ENCODE data around the gene ZNF417. TPM values are rescaled to one million over a fixed set of nuclear protein-coding genes. Genes with fewer than 3 reads are reported as not detected.
A peak's percentile ranks its signal among the peaks of the same experiment; 100 is the strongest.
"Not testable (repeated sequence)": the region's sequence is repeated elsewhere in the genome, so short reads cannot be mapped to it uniquely, and the experiment has no call there.

ZNF417 gene
- 20.6 TPM in 2 replicates for total RNA-seq

DNA sequence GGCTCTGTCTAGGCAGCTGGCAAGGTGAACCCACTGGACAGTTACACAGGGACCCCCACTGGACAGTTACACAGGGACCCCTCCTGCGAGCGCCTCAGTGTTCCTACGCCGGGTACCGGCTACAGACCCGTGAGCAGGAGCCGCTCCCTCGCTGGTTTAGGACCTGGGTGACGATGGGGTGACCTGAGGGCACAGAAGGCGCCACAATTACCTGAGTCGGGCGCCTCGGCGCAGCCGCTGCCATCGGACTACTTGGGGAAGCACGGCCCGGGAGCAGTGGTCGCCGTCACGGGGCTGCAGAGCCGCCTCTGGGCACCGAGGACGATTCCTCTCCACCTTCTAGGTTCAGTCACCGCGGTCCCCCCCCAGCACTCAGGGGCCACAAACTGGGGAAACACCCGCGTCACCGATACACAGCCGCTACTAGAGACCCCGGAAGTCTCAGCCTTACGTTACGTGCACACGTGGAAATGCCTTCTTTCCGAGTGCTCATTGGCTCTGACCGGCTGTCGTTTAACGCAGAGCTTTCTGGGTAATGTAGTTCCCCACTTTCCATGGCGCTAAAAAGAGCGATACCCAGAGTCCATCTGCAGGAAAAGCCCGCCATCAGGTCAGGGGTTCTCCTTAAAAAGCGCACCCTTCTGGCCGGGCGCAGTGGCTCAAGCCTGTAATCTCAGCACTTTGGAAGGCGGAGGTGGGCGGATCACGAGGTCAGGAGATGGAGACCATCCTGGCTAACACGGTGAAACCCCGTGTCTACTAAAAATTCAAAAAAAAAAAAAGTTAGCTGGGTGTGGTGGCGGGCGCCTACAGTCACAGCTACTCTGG, at the start of gene ZNF417:
Gene ZNF417 (minus strand): TSS at position 425 of the 828 bp plus-strand sequence. CDS start 181 bp downstream, at position 244.
- not testable (repeated sequence) for H3K4me1 ChIP-seq (ENCODE audit: insufficient read depth, low read length); H3K27me3 ChIP-seq (ENCODE audit: insufficient read depth, low read length); H4K20me1 ChIP-seq (ENCODE audit: insufficient read depth, low read length); H3K9me3 ChIP-seq (ENCODE audit: low read depth, low read length)
- DNase-seq (ENCODE audit: insufficient read length, low spot score, missing footprints): peak; percentile 94
- Histone ChIP-seq H3K4me2 (ENCODE audit: insufficient read depth, low read length) (peak within 1 kb of the TSS; percentile 92), H3K27ac (ENCODE audit: low read depth, low read length) (peak within 1 kb of the TSS; percentile 75), H3K4me3 (ENCODE audit: insufficient read depth, low read length) (peak within 1 kb of the TSS; percentile 92), H3K79me2 (ENCODE audit: insufficient read depth, low read length) (peaks cover 39% of the 10 kb centered on the region), H3K36me3 (ENCODE audit: insufficient read depth, low read length) (peaks cover 14% of the 10 kb centered on the region), H2AFZ (ENCODE audit: low read length) (peak within 1 kb of the TSS; percentile 81)
- TF ChIP-seq, protein P1, sequence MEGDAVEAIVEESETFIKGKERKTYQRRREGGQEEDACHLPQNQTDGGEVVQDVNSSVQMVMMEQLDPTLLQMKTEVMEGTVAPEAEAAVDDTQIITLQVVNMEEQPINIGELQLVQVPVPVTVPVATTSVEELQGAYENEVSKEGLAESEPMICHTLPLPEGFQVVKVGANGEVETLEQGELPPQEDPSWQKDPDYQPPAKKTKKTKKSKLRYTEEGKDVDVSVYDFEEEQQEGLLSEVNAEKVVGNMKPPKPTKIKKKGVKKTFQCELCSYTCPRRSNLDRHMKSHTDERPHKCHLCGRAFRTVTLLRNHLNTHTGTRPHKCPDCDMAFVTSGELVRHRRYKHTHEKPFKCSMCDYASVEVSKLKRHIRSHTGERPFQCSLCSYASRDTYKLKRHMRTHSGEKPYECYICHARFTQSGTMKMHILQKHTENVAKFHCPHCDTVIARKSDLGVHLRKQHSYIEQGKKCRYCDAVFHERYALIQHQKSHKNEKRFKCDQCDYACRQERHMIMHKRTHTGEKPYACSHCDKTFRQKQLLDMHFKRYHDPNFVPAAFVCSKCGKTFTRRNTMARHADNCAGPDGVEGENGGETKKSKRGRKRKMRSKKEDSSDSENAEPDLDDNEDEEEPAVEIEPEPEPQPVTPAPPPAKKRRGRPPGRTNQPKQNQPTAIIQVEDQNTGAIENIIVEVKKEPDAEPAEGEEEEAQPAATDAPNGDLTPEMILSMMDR (IDR thresholded peaks at IDR 0.05; ENCODE audit: extremely low read depth, low read depth, low read length): peak; percentile 26

DNA sequence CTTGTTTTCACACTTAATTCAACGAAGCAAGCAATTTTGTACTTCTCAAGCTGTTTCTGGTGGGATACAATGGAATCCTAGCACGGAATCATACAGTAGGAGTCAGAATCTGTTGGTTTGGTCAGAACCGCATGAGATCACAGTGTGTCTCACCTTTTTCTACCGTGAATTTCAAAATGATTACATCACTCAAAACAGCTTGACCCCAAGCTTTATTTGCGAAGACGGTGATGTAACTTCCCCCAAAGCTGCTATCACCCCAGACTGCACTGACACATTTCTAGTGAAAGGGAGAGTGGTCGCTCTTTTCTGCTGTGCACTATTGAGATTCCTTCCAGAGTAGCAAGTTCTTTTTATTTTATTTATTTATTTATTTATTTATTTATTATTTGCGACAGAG, 48.4 kb upstream of the ZNF417 start:
- Histone ChIP-seq H3K36me3 (ENCODE audit: insufficient read depth, low read length) (no peaks in the 10 kb centered on the region), H2AFZ (ENCODE audit: low read length) (no peak overlapping the region), H3K4me1 (ENCODE audit: insufficient read depth, low read length) (no peaks in the 10 kb centered on the region), H3K79me2 (ENCODE audit: insufficient read depth, low read length) (no peaks in the 10 kb centered on the region), H3K4me3 (ENCODE audit: insufficient read depth, low read length) (no peak overlapping the region), H3K27ac (ENCODE audit: low read depth, low read length) (no peak overlapping the region), H3K9me3 (ENCODE audit: low read depth, low read length) (peaks cover 5% of the 10 kb centered on the region), H4K20me1 (ENCODE audit: insufficient read depth, low read length) (no peaks in the 10 kb centered on the region), H3K4me2 (ENCODE audit: insufficient read depth, low read length) (no peak overlapping the region), H3K27me3 (ENCODE audit: insufficient read depth, low read length) (no peaks in the 10 kb centered on the region)
- TF ChIP-seq, protein P1 (IDR thresholded peaks at IDR 0.05; ENCODE audit: extremely low read depth, low read depth, low read length): no peak
- DNase-seq (ENCODE audit: insufficient read length, low spot score, missing footprints): no peak

DNA sequence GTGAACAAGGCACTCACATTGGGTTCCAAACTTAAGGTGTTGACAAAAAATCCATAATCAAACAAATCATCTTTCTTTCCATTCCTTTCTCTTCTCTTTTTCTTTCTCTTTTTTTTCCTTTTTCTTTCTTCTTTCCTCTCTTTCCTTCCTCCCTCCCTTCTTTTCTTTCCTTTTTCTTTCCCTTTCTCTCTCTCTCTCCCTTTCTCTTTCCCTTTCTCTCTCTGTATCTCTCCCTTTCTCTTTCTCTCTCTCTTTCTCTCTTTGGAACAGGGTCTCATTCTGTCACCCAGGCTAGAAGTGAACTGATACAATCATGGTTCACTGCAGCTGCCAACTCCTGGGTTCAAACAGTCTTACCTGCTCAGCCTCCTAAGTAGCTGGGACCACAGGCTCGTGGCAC, 45.4 kb upstream of the ZNF417 start:
- Histone ChIP-seq H3K9me3 (ENCODE audit: low read depth, low read length) (peaks cover 3% of the 10 kb centered on the region), H3K27ac (ENCODE audit: low read depth, low read length) (no peak overlapping the region), H3K4me3 (ENCODE audit: insufficient read depth, low read length) (no peak overlapping the region), H2AFZ (ENCODE audit: low read length) (no peak overlapping the region), H3K27me3 (ENCODE audit: insufficient read depth, low read length) (no peaks in the 10 kb centered on the region), H4K20me1 (ENCODE audit: insufficient read depth, low read length) (no peaks in the 10 kb centered on the region), H3K4me1 (ENCODE audit: insufficient read depth, low read length) (no peaks in the 10 kb centered on the region), H3K4me2 (ENCODE audit: insufficient read depth, low read length) (no peak overlapping the region), H3K79me2 (ENCODE audit: insufficient read depth, low read length) (no peaks in the 10 kb centered on the region), H3K36me3 (ENCODE audit: insufficient read depth, low read length) (no peaks in the 10 kb centered on the region)
- TF ChIP-seq, protein P1 (IDR thresholded peaks at IDR 0.05; ENCODE audit: extremely low read depth, low read depth, low read length): no peak
- DNase-seq (ENCODE audit: insufficient read length, low spot score, missing footprints): no peak

DNA sequence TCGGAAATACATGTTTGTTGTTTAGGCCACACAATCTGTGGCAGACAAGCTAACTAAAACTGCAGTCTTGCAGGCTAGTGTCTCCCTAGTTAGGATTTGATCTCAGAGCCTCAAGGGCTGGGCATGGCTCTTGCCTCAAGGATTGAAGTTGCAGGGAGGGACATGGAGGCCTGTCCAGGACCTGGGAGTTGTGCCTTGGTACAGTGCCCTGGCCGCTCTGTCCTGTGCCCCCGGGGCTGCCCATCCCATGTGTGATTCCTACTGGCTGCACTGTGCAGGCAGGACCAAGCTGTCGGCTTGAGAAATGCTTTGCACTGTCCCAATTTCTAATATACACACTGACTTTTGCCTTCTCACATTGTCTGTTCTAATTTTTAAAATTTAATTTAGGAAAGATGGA, 38.6 kb upstream of the ZNF417 start:
- DNase-seq (ENCODE audit: insufficient read length, low spot score, missing footprints): no peak
- Histone ChIP-seq H2AFZ (ENCODE audit: low read length) (no peak overlapping the region), H3K4me3 (ENCODE audit: insufficient read depth, low read length) (no peak overlapping the region), H3K36me3 (ENCODE audit: insufficient read depth, low read length) (no peaks in the 10 kb centered on the region), H3K27me3 (ENCODE audit: insufficient read depth, low read length) (no peaks in the 10 kb centered on the region), H3K4me2 (ENCODE audit: insufficient read depth, low read length) (no peak overlapping the region), H4K20me1 (ENCODE audit: insufficient read depth, low read length) (no peaks in the 10 kb centered on the region), H3K79me2 (ENCODE audit: insufficient read depth, low read length) (no peaks in the 10 kb centered on the region), H3K9me3 (ENCODE audit: low read depth, low read length) (no peaks in the 10 kb centered on the region), H3K27ac (ENCODE audit: low read depth, low read length) (no peak overlapping the region), H3K4me1 (ENCODE audit: insufficient read depth, low read length) (no peaks in the 10 kb centered on the region)
- TF ChIP-seq, protein P1 (IDR thresholded peaks at IDR 0.05; ENCODE audit: extremely low read depth, low read depth, low read length): no peak

All from osteoblast (primary cell).